ENCODE measurements around the gene RTN4. TPM values are rescaled to one million over a fixed set of nuclear protein-coding genes. Genes with fewer than 3 reads are reported as not detected.

RTN4 gene
- total RNA-seq, 1 experiment from 2014 or later: 391 TPM

DNA sequence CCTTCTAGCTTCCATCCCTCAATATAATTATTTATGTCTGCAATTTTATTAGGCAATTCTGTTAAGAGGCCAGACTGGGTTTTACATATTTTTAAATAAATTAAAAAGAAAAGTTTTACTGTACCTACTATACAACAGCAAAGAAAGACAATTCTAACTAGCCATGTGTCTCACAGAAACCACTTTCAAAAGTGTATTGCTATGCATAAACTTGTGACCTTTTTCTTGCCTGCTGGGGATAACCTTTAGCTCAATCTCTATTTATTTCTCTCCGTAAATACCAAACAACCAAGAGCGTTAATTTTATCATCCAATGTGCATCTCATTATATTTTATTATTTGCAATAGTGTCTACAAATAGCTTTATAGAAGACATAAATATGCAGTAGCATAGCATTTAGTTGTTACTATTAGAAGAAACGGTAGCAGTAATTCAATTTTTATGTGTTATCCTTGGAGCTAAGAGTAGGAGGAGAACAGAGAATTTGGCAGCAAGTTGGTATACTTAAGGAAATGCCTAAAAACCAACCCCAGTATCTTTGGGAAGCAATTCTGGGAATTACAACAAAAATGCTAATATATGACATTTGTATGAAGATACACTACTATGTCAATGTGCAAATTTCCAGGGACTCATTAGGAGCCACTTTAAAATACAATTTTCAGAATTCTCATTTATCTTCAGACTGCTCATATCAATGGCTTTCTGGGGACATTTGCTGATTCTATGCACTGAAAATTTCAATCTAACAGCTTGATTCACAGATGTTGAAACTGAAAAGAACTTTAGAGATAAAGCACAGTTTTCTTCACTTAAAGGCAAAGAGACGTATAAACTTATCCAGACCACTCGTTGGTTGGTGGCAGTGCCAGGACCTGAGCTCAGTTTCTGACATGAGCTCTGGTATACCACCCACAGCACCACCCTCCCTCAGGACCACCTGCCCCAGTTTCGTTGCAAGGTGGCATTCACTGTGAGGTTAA lies 23.0 kb upstream of the RTN4 start:
- Mint-ChIP-seq H3K9me3 (ENCODE audit: unreplicated experiment) (peaks cover under 1% of the 10 kb centered on the region), H3K4me1 (ENCODE audit: insufficient read depth, unreplicated experiment) (no peaks in the 10 kb centered on the region), H3K27ac (ENCODE audit: low read depth, unreplicated experiment) (no peak overlapping the region), H3K4me3 (ENCODE audit: unreplicated experiment) (no peak overlapping the region), H3K27me3 (ENCODE audit: insufficient read depth, unreplicated experiment) (no peaks in the 10 kb centered on the region), H3K36me3 (ENCODE audit: insufficient read depth, unreplicated experiment) (no peaks in the 10 kb centered on the region)
- ChIA-PET POLR2A (interaction anchor here (1.2 to 1.7 kb wide), 3 partner anchors 15 to 25 kb away, joined by 3 to 4 read pairs (median 4); no protein-coding TSS in a partner anchor), CTCF (interaction anchor here (0.9 to 1.0 kb wide), 2 partner anchors 15 to 27 kb away, joined by 3 to 4 read pairs; no protein-coding TSS in a partner anchor)
- intact Hi-C loops (cut with micrococcal nuclease): loop anchor here (5.0 kb wide), 1 partner anchor 94 kb away; no protein-coding TSS in a partner anchor
- BruUV-seq (replicated peaks): no TSS peak
- no peak for DNase-seq (ENCODE audit: unreplicated experiment)
- TF ChIP-seq, protein P1, sequence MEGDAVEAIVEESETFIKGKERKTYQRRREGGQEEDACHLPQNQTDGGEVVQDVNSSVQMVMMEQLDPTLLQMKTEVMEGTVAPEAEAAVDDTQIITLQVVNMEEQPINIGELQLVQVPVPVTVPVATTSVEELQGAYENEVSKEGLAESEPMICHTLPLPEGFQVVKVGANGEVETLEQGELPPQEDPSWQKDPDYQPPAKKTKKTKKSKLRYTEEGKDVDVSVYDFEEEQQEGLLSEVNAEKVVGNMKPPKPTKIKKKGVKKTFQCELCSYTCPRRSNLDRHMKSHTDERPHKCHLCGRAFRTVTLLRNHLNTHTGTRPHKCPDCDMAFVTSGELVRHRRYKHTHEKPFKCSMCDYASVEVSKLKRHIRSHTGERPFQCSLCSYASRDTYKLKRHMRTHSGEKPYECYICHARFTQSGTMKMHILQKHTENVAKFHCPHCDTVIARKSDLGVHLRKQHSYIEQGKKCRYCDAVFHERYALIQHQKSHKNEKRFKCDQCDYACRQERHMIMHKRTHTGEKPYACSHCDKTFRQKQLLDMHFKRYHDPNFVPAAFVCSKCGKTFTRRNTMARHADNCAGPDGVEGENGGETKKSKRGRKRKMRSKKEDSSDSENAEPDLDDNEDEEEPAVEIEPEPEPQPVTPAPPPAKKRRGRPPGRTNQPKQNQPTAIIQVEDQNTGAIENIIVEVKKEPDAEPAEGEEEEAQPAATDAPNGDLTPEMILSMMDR (IDR thresholded peaks at IDR 0.05; ENCODE audit: unreplicated experiment): no peak

DNA sequence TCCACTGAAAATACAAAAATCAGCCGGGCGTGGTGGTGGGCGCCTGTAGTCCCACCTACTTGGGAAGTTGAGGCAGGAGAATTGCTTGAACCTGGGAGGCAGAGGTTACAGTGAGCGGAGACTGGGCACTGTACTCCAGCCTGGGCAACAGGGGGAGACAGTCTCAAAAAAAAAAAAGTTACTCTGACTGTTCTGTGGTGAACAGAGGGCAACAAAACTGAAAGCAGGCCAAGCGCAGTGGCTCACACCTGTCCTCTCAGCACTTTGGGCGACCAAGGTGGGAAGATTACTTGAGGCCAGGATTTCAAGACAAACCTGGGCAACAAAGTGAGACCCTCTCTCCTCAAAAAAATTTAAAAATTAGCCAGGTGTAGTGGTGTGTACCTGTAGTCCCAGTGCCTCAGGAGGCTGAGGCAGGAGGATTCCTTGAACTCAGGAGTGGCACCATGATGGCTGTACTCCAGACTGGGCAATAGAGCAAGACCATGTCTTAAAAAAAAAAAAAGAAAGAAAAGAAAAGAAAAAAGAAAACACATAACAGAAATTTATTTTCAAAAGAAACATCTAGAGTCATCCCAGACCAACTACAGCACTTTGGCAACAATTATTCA lies 13.6 kb upstream of the RTN4 start:
- no TSS peak for BruUV-seq (replicated peaks)
- Mint-ChIP-seq H3K27me3 (ENCODE audit: insufficient read depth, unreplicated experiment) (no peaks in the 10 kb centered on the region), H3K4me1 (ENCODE audit: insufficient read depth, unreplicated experiment) (no peaks in the 10 kb centered on the region), H3K36me3 (ENCODE audit: insufficient read depth, unreplicated experiment) (no peaks in the 10 kb centered on the region), H3K9me3 (ENCODE audit: unreplicated experiment) (no peaks in the 10 kb centered on the region), H3K27ac (ENCODE audit: low read depth, unreplicated experiment) (no peak overlapping the region), H3K4me3 (ENCODE audit: unreplicated experiment) (no peak overlapping the region)
- TF ChIP-seq, protein P1 (IDR thresholded peaks at IDR 0.05; ENCODE audit: unreplicated experiment): peak; percentile 17
- CTCF ChIA-PET: no interaction called here
- POLR2A ChIA-PET: interaction anchor here (0.7 kb wide), 1 partner anchor 91 kb away, joined by 4 read pairs; no protein-coding TSS in a partner anchor
- intact Hi-C loops (cut with micrococcal nuclease): no loop called here
- no peak for DNase-seq (ENCODE audit: unreplicated experiment)

DNA sequence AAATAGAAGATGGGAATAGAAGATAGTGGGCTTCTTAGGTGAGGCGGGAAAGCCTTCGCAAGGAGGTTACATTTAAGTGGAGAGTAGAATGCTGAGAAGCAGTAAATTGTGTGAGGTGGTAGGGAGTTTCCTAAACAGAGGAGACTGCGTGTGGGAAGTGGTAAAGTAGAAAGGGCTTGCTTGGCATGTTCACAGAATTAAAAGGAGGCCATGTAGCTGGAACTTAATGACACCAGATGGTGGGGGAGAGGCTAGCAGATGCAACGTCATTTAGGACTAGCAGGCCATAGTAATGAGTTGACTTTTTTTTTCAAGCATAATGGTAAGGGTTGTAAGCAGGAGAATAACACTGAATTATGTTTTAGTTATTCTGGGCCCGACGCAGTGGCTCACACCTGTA lies 13.0 kb upstream of the RTN4 start:
- no peaks in the 10 kb centered on the region for H3K4me1 Mint-ChIP-seq (ENCODE audit: insufficient read depth, unreplicated experiment)
- no peak for DNase-seq (ENCODE audit: unreplicated experiment)
- no TSS peak for BruUV-seq (replicated peaks)
- no peak overlapping the region for H3K27ac Mint-ChIP-seq (ENCODE audit: low read depth, unreplicated experiment)
- H3K4me3 Mint-ChIP-seq (ENCODE audit: unreplicated experiment): no peak overlapping the region
- TF ChIP-seq, protein P1 (IDR thresholded peaks at IDR 0.05; ENCODE audit: unreplicated experiment): no peak
- H3K36me3 Mint-ChIP-seq (ENCODE audit: insufficient read depth, unreplicated experiment): no peaks in the 10 kb centered on the region
- POLR2A ChIA-PET: interaction anchor here (0.7 kb wide), 1 partner anchor 91 kb away, joined by 4 read pairs; no protein-coding TSS in a partner anchor
- H3K9me3 Mint-ChIP-seq (ENCODE audit: unreplicated experiment): no peaks in the 10 kb centered on the region
- intact Hi-C loops (cut with micrococcal nuclease): no loop called here
- CTCF ChIA-PET: interaction anchor here (0.7 kb wide), 1 partner anchor 112 kb away, joined by 3 read pairs; no protein-coding TSS in a partner anchor
- H3K27me3 Mint-ChIP-seq (ENCODE audit: insufficient read depth, unreplicated experiment): no peaks in the 10 kb centered on the region

GRCh38 chr2:55062754-55063153 lies 12.5 kb upstream of the RTN4 start:
- TF ChIP-seq, protein P1 (IDR thresholded peaks at IDR 0.05; ENCODE audit: unreplicated experiment): no peak
- H3K27ac Mint-ChIP-seq (ENCODE audit: low read depth, unreplicated experiment): no peak overlapping the region
- no peaks in the 10 kb centered on the region for H3K9me3 Mint-ChIP-seq (ENCODE audit: unreplicated experiment)
- ChIA-PET POLR2A (interaction anchor here (0.7 kb wide), 1 partner anchor 92 kb away, joined by 4 read pairs; no protein-coding TSS in a partner anchor), CTCF (interaction anchor here (0.7 kb wide), 1 partner anchor 113 kb away, joined by 3 read pairs; no protein-coding TSS in a partner anchor)
- H3K36me3 Mint-ChIP-seq (ENCODE audit: insufficient read depth, unreplicated experiment): no peaks in the 10 kb centered on the region
- H3K4me3 Mint-ChIP-seq (ENCODE audit: unreplicated experiment): no peak overlapping the region
- H3K27me3 Mint-ChIP-seq (ENCODE audit: insufficient read depth, unreplicated experiment): no peaks in the 10 kb centered on the region
- intact Hi-C loops (cut with micrococcal nuclease): no loop called here
- DNase-seq (ENCODE audit: unreplicated experiment): no peak
- no TSS peak for BruUV-seq (replicated peaks)
- H3K4me1 Mint-ChIP-seq (ENCODE audit: insufficient read depth, unreplicated experiment): no peaks in the 10 kb centered on the region

Measured in MCF 10A (cell line).